AG09319 (cell line): ENCODE measurements around the gene POC1A.
A peak's percentile ranks its signal among the peaks of the same experiment; 100 is the strongest.

Source experiments
- DNase-seq: peaks from one replicate; pipeline ENCODE4 v3.0.0-alpha.2; 2010; ENCODE audit warnings: low read depth; ENCODE audit errors: extremely low read depth
- CTCF ChIP-seq: IDR thresholded peaks from 2 replicates; pipeline ENCODE4 v1.5.1; 2011; ENCODE audit warnings: low read depth, mild to moderate bottlenecking, inconsistent platforms, low read length, moderate library complexity

The POC1A gene

GRCh38 chr3:52061121-52061910 lies 92.9 kb downstream of the POC1A start:
- no peak for DNase-seq
- TF ChIP-seq CTCF = no peak

- TF ChIP-seq CTCF = no peak
- no peak for DNase-seq
These were observed 94.4 kb downstream of the POC1A start for GRCh38 chr3:52059781-52060180.

GRCh38 chr3:52057812-52058495 lies 96.3 kb downstream of the POC1A start:
- TF ChIP-seq CTCF = no peak
- DNase-seq = no peak

GRCh38 chr3:52056968-52057811 lies 97.0 kb downstream of the POC1A start:
- no peak for TF ChIP-seq CTCF
- peak; percentile 94 for DNase-seq

GRCh38 chr3:52056521-52056967 lies 97.7 kb downstream of the POC1A start, which contains the start of gene DUSP7:
TSS of gene DUSP7 (minus strand) at chr3:52056571. CDS start at chr3:52056366, 205 bp downstream.
- no peak for DNase-seq
- TF ChIP-seq CTCF = no peak

GRCh38 chr3:52055537-52056351 lies 98.5 kb downstream of the POC1A start:
- TF ChIP-seq CTCF = peak; percentile 12
- DNase-seq = no peak
